H1 (cell line): Measurements from ENCODE around the gene WNT8B. TPM values are rescaled to one million over a fixed set of nuclear protein-coding genes. Genes with fewer than 3 reads are reported as not detected.

Source experiments
- POLR2AphosphoS5 ChIP-seq: IDR thresholded peaks from 2 replicates; pipeline ENCODE4 v1.6.1; 2011; ENCODE audit warnings: low read depth, low read length
- RAD21 ChIP-seq, 2 experiments: IDR thresholded peaks in 1 of 2; conservative IDR thresholded peaks in 1 of 2; 2 replicates each; pipeline ENCODE4 v1.6.1; 2011; ENCODE audit warnings: low read depth in 2 of 2, low read length in 2 of 2, improper control_type of control experiment in 1 of 2, inconsistent platforms in 1 of 2, mild to moderate bottlenecking in 1 of 2, moderate library complexity in 1 of 2
- polyA plus RNA-seq, 7 experiments: library from polyadenylated mRNA; depleted of rRNA in 3 of 7; stranded (reverse) in 5 of 7; unstranded in 2 of 7; fragments of >200 nt in 5 of 7; fragments of 200-250 nt in 2 of 7; gene quantifications; 1 replicate in 5 of 7; 2 replicates in 1 of 7; 4 replicates in 1 of 7; pipeline versions ENCODE4 v1.2.1 to v1.2.3, GENCODE V29; 2011 to 2013; ENCODE audit warnings: missing spikeins in 2 of 7, mixed read lengths in 2 of 7
- total RNA-seq: library from RNA; stranded (reverse); fragmentation: NEBNext Ultra II Directional; extraction: Animal tissue kit (Norgen Biotek cat#: 25700); gene quantifications from 2 replicates; pipeline ENCODE4 v1.2.1, GENCODE V29; 2021

The WNT8B gene
- total and polyA plus RNA-seq, 2 of the 8 experiments (the other 6 are each of a cell fraction or from before 2014, with no cell fraction given), result 0.20 to 0.67 TPM

- no peak for TF ChIP-seq POLR2AphosphoS5
- TF ChIP-seq RAD21 (IDR thresholded peaks at IDR 0.05 in 1 of 2, conservative IDR thresholded peaks at IDR 0.05 in 1 of 2; ENCODE audit: low read depth in 2 of 2, low read length in 2 of 2), result no peak
- TF ChIP-seq, all 59 proteins: peak for 0
Observed at GRCh38 chr10:100413173-100413572, 49.6 kb upstream of the WNT8B start (continued).
